Caco-2 (cell line): ENCODE measurements around the gene TMEM170A. TPM values are rescaled to one million over a fixed set of nuclear protein-coding genes. Genes with fewer than 3 reads are reported as not detected.

Source experiments
- BruUV-seq: library from RNA; stranded (reverse); fragments of 400-500 nt; replicated peaks from 2 replicates; lab custom pipeline; 2021; lab: Mats Ljungman, UMichigan
- CTCF ChIA-PET: fragments of 300-600 bp; sonication (Branson Sonifier 250); formaldehyde crosslinking; loops from one replicate; lab custom pipeline; 2022; ENCODE audit warnings: antibody characterized with exemption; lab: Charles Lee
- POLR2A ChIA-PET: fragments of 300-600 bp; sonication (Branson Sonifier 250); formaldehyde crosslinking; loops from one replicate; lab custom pipeline; 2022; ENCODE audit warnings: antibody characterized with exemption; lab: Charles Lee
- DNase-seq, 2 experiments: peaks; one replicate each; pipeline versions ENCODE4 v3.0.0 to v3.0.0-alpha.2; 2020 to 2022
- H3K27me3 ChIP-seq: replicated peaks from 2 replicates; pipeline ENCODE4 v1.6.0; 2011; ENCODE audit warnings: low read length; ENCODE audit not compliant: control insufficient read depth, insufficient read depth
- H3K36me3 ChIP-seq: 2 replicates; pipeline ENCODE4 v1.5.1; 2011; ENCODE audit warnings: low read length; ENCODE audit not compliant: control insufficient read depth, insufficient read depth
- H3K4me1 ChIP-seq: fragments of 250-450 bp; sonication (Bioruptor Pico); 2 replicates; pipeline ENCODE4 v1.5.1; 2020; ENCODE audit warnings: mild to moderate bottlenecking
- H3K4me3 ChIP-seq: 2 replicates; pipeline ENCODE4 v1.5.1; 2011; ENCODE audit warnings: low read depth, mild to moderate bottlenecking, control low read depth, low read length
- H3K9me3 ChIP-seq: fragments of 250-450 bp; sonication (Bioruptor Pico); 2 replicates; pipeline ENCODE4 v1.5.1; 2020; ENCODE audit warnings: mild to moderate bottlenecking, moderate library complexity
- H3K27ac Mint-ChIP-seq: one replicate; pipeline ENCODE4 v1.8.0; 2022; ENCODE audit warnings: mixed read lengths; ENCODE audit not compliant: unreplicated experiment
- H3K27me3 Mint-ChIP-seq: one replicate; pipeline ENCODE4 v1.8.0; 2022; ENCODE audit warnings: mixed read lengths; ENCODE audit not compliant: insufficient read depth, unreplicated experiment
- H3K36me3 Mint-ChIP-seq: one replicate; pipeline ENCODE4 v1.8.0; 2022; ENCODE audit warnings: mild to moderate bottlenecking, mixed read lengths; ENCODE audit not compliant: insufficient read depth, unreplicated experiment
- H3K4me1 Mint-ChIP-seq: one replicate; pipeline ENCODE4 v1.8.0; 2022; ENCODE audit warnings: low read depth, mixed read lengths; ENCODE audit not compliant: unreplicated experiment
- H3K4me3 Mint-ChIP-seq: one replicate; pipeline ENCODE4 v1.8.0; 2022; ENCODE audit warnings: mild to moderate bottlenecking, moderate library complexity, mixed read lengths; ENCODE audit not compliant: unreplicated experiment
- H3K9me3 Mint-ChIP-seq: one replicate; pipeline ENCODE4 v1.8.0; 2022; ENCODE audit warnings: mixed read lengths; ENCODE audit not compliant: unreplicated experiment
- intact Hi-C: fragments of 100-400 bp; cut with micrococcal nuclease; formaldehyde crosslinking; loops from one replicate; pipeline ENCODE4 v1.10.0; 2022; ENCODE audit not compliant: unreplicated experiment
- total RNA-seq: library from RNA; stranded (reverse); gene quantifications from 2 replicates; pipeline ENCODE4 v1.2.3, GENCODE V29; 2022
- TF ChIP-seq, protein P1 (sequence below), 2 experiments: fragments of 200-600 bp in 1 of 2; IDR thresholded peaks; 1 replicate in 1 of 2; 2 replicates in 1 of 2; pipeline versions ENCODE4 v1.5.1 to v1.8.0; 2011 to 2022; ENCODE audit warnings: antibody characterized with exemption in 1 of 2, control low read depth in 1 of 2, inconsistent platforms in 1 of 2, low read depth in 1 of 2, low read length in 1 of 2, mild to moderate bottlenecking in 1 of 2, moderate library complexity in 1 of 2; ENCODE audit not compliant: insufficient read depth in 1 of 2, severe bottlenecking in 1 of 2, unreplicated experiment in 1 of 2

Gene TMEM170A
- total RNA-seq, 1 experiment from 2014 or later = 63.6 TPM

DNA sequence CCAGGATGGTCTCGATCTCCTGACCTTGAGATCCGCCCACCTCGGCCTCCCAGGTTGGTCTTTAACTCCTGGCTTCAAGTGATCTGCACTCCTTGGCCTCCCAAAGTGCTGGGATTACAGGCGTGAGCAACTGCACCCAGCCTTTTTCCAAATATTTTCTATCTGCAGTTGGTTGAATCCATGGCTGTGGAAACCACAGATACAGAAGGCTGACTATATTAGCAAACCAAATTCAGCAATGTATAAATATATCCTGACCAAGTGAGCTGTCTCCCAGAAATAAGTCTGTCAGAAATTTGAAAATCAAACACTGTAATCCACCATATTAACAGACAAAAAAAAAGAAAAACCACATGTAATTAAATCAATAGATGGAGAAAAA, 40.8 kb downstream of the TMEM170A start:
- H3K4me3 ChIP-seq = no peak overlapping the region
- no peak overlapping the region for H3K4me3 Mint-ChIP-seq
- no peaks in the 10 kb centered on the region for H3K9me3 ChIP-seq
- intact Hi-C loops = no loop called here
- H3K27me3 ChIP-seq = no peaks in the 10 kb centered on the region
- no peaks in the 10 kb centered on the region for H3K4me1 Mint-ChIP-seq
- no peak overlapping the region for H3K27ac Mint-ChIP-seq
- TF ChIP-seq, protein P1, sequence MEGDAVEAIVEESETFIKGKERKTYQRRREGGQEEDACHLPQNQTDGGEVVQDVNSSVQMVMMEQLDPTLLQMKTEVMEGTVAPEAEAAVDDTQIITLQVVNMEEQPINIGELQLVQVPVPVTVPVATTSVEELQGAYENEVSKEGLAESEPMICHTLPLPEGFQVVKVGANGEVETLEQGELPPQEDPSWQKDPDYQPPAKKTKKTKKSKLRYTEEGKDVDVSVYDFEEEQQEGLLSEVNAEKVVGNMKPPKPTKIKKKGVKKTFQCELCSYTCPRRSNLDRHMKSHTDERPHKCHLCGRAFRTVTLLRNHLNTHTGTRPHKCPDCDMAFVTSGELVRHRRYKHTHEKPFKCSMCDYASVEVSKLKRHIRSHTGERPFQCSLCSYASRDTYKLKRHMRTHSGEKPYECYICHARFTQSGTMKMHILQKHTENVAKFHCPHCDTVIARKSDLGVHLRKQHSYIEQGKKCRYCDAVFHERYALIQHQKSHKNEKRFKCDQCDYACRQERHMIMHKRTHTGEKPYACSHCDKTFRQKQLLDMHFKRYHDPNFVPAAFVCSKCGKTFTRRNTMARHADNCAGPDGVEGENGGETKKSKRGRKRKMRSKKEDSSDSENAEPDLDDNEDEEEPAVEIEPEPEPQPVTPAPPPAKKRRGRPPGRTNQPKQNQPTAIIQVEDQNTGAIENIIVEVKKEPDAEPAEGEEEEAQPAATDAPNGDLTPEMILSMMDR (IDR thresholded peaks at IDR 0.05; ENCODE audit: insufficient read depth in 1 of 2, low read depth in 1 of 2, low read length in 1 of 2, severe bottlenecking in 1 of 2, unreplicated experiment in 1 of 2) = no peak
- peaks cover 9% of the 10 kb centered on the region for H3K36me3 Mint-ChIP-seq
- BruUV-seq = no TSS peak
- no peaks in the 10 kb centered on the region for H3K9me3 Mint-ChIP-seq
- H3K4me1 ChIP-seq = 0 out of 2 replicates have a peak, but pooled peaks cover 4% of the 10 kb centered on the region
- CTCF ChIA-PET = interaction anchor here (0.6 kb wide), 1 partner anchor 123 kb away, joined by 3 read pairs; no protein-coding TSS in a partner anchor
- H3K36me3 ChIP-seq = no peaks in the 10 kb centered on the region
- no peaks in the 10 kb centered on the region for H3K27me3 Mint-ChIP-seq
- POLR2A ChIA-PET = no interaction called here
- DNase-seq = no peak

DNA sequence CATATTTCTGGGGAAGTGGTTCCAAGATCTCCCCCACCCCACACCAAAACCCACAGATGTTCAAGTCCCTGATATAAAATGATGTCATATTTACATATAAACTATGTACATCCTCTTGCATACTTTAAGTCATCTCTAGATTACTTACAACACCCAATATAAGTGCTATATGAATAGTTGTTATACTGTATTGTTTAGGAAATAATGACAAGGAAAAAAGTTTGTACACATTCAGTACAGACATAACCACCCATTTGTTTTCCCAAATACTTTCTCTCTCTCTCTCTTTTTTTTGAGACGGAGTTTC, 42.7 kb downstream of the TMEM170A start:
- Histone ChIP-seq H3K9me3 (no peaks in the 10 kb centered on the region), H3K4me3 (no peak overlapping the region), H3K27me3 (no peaks in the 10 kb centered on the region), H3K36me3 (no peaks in the 10 kb centered on the region), H3K4me1 (0 out of 2 replicates have a peak, but pooled peaks cover 4% of the 10 kb centered on the region)
- TF ChIP-seq, protein P1 (IDR thresholded peaks at IDR 0.05; ENCODE audit: insufficient read depth in 1 of 2, low read depth in 1 of 2, low read length in 1 of 2, severe bottlenecking in 1 of 2, unreplicated experiment in 1 of 2) = no peak
- no peak overlapping the region for H3K4me3 Mint-ChIP-seq
- no peak for DNase-seq
- intact Hi-C loops = no loop called here
- POLR2A ChIA-PET = no interaction called here
- CTCF ChIA-PET = no interaction called here
- H3K4me1 Mint-ChIP-seq = no peaks in the 10 kb centered on the region
- no peaks in the 10 kb centered on the region for H3K36me3 Mint-ChIP-seq
- no peaks in the 10 kb centered on the region for H3K9me3 Mint-ChIP-seq
- H3K27ac Mint-ChIP-seq = no peak overlapping the region
- H3K27me3 Mint-ChIP-seq = no peaks in the 10 kb centered on the region
- no TSS peak for BruUV-seq

DNA sequence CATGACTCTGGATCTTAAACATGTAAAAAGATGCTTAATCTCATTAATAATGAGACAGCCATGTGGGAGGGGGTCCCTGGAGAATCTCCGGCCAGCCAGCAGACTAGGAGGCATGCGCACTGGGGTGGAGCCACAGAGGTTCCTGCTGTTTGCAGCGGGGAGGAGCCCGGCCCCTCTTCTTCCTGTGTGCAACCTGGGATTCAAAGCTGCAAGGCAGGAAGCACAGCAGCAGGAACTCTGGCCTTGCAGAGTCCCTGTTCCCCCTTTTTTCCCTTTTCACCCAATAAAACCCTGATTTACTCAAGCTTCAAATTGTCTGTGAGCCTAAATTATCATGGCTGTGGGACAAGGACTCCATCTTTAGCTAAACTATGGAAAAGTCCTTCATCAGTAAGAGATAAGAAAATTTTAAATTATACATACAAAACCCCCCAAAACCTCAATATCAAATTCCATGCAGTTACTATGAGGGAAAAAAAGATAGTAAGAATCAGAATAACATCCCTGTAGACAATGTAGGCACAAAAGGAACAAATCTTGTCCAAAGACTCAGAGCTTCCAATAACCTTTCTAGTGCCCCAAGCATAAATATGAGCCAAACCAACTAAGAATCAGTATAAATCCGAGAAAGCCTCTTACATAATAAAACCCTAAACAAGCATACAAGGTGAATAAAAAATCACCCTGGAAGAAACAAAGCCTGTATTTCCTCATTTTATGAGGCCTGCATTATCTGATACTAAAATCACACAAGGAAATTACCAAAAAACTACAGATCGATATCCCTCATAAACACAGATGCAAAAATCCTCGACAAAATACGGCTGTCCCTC, 43.3 kb downstream of the TMEM170A start:
- Mint-ChIP-seq H3K27ac (no peak overlapping the region), H3K4me3 (no peak overlapping the region), H3K36me3 (no peaks in the 10 kb centered on the region), H3K9me3 (no peaks in the 10 kb centered on the region), H3K27me3 (no peaks in the 10 kb centered on the region), H3K4me1 (peaks cover 2% of the 10 kb centered on the region)
- BruUV-seq = no TSS peak
- intact Hi-C loops = no loop called here
- 0 out of 2 replicates have a peak, but pooled peaks cover 4% of the 10 kb centered on the region for H3K4me1 ChIP-seq
- TF ChIP-seq, protein P1 (IDR thresholded peaks at IDR 0.05; ENCODE audit: insufficient read depth in 1 of 2, low read depth in 1 of 2, low read length in 1 of 2, severe bottlenecking in 1 of 2, unreplicated experiment in 1 of 2) = no peak
- no peak for DNase-seq
- no peak overlapping the region for H3K4me3 ChIP-seq
- POLR2A ChIA-PET = no interaction called here
- H3K9me3 ChIP-seq = no peaks in the 10 kb centered on the region
- CTCF ChIA-PET = no interaction called here
- no peaks in the 10 kb centered on the region for H3K36me3 ChIP-seq
- no peaks in the 10 kb centered on the region for H3K27me3 ChIP-seq
